ENCODE measurements around the gene PPIL1.

PPIL1 gene

GRCh38 chr6:36888654-36889481 is 14.3 kb upstream of the PPIL1 start:
- no peak for FAIRE-seq

- FAIRE-seq, result no peak
These were observed 13.6 kb upstream of the PPIL1 start for GRCh38 chr6:36888115-36888643.

GRCh38 chr6:36886950-36887618 is 12.5 kb upstream of the PPIL1 start:
- no peak for FAIRE-seq

- FAIRE-seq, result no peak
These were observed 11.1 kb upstream of the PPIL1 start, which contains the start of gene C6orf89 for GRCh38 chr6:36885461-36886401. C6orf89 (plus strand) TSS chr6:36885952; CDS start chr6:36899445, 13,493 bp downstream.

- no peak for FAIRE-seq
These were observed 10.0 kb upstream of the PPIL1 start for GRCh38 chr6:36884610-36885009.

GRCh38 chr6:36875250-36875633 is 639 bp upstream of the PPIL1 start:
- no peak for FAIRE-seq

GRCh38 chr6:36873612-36874442 is 776 bp downstream of the PPIL1 start:
- no peak for FAIRE-seq

- no peak for FAIRE-seq
These were observed 1.5 kb downstream of the PPIL1 start for GRCh38 chr6:36873115-36873514.

- no peak for FAIRE-seq
These were observed 2.9 kb downstream of the PPIL1 start for GRCh38 chr6:36871686-36872085.

GRCh38 chr6:36867471-36868224 is 7.0 kb downstream of the PPIL1 start:
- FAIRE-seq, result no peak

- no peak for FAIRE-seq
These were observed 8.8 kb downstream of the PPIL1 start for GRCh38 chr6:36865835-36866234.

- no peak for FAIRE-seq
These were observed 10.7 kb downstream of the PPIL1 start for GRCh38 chr6:36863670-36864540.

GRCh38 chr6:36862848-36863382 is 11.7 kb downstream of the PPIL1 start:
- FAIRE-seq, result no peak

- FAIRE-seq, result no peak
These were observed 12.3 kb downstream of the PPIL1 start for GRCh38 chr6:36862164-36862847.

GRCh38 chr6:36860126-36860525 is 14.5 kb downstream of the PPIL1 start:
- no peak for FAIRE-seq

- no peak for FAIRE-seq
These were observed 16.1 kb downstream of the PPIL1 start for GRCh38 chr6:36858407-36858981.

GRCh38 chr6:36857325-36857724 is 17.3 kb downstream of the PPIL1 start:
- no peak for FAIRE-seq

- no peak for FAIRE-seq
These were observed 18.3 kb downstream of the PPIL1 start for GRCh38 chr6:36856277-36856676.

- no peak for FAIRE-seq
These were observed 18.9 kb downstream of the PPIL1 start for GRCh38 chr6:36855750-36856149.

Data from colon (tissue), 2 donors.